Sigmoid colon (tissue), 7 donors: ENCODE data around the gene LRP1. TPM values are rescaled to one million over a fixed set of nuclear protein-coding genes. Genes with fewer than 3 reads are reported as not detected.
A peak's percentile ranks its signal among the peaks of the same experiment; 100 is the strongest.

Experiments used
- DNase-seq: peaks from one replicate; pipeline ENCODE4 v3.0.0-alpha.2; 2019
- H3K27ac ChIP-seq, 4 donors: fragments of 200-600 bp; sonication (generic); one replicate each; pipeline ENCODE4 v1.5.1; 2016 to 2019; ENCODE audit warnings: mild to moderate bottlenecking in 1 of 4
- H3K27me3 ChIP-seq, 3 donors: fragments of 200-600 bp; sonication (generic); one replicate each; pipeline ENCODE4 v1.5.1; 2019; ENCODE audit warnings: mild to moderate bottlenecking in 1 of 3
- H3K36me3 ChIP-seq, 4 donors: fragments of 200-600 bp; sonication (generic); one replicate each; pipeline ENCODE4 v1.5.1; 2016 to 2019
- H3K4me1 ChIP-seq, 4 donors: fragments of 200-600 bp; sonication (generic); one replicate each; pipeline ENCODE4 v1.5.1; 2017 to 2019
- H3K4me3 ChIP-seq, 4 donors: fragments of 200-600 bp; sonication (generic); one replicate each; pipeline ENCODE4 v1.5.1; 2017 to 2019; ENCODE audit warnings: mild to moderate bottlenecking in 2 of 4, moderate library complexity in 1 of 4
- H3K9me3 ChIP-seq, 4 donors: fragments of 200-600 bp in 3 of 4; sonication (generic) in 3 of 4; one replicate each; pipeline versions ENCODE4 v1.5.1 to v1.6.1; 2013 to 2019
- CTCF ChIP-seq, 4 experiments: fragments of 450-650 bp in 3 of 4; fragments of 200-600 bp in 1 of 4; IDR thresholded peaks; one replicate each; pipeline ENCODE4 v1.5.1; 2016 to 2019; ENCODE audit warnings: antibody characterized with exemption in 4 of 4, mild to moderate bottlenecking in 3 of 4, moderate library complexity in 2 of 4
- EP300 ChIP-seq, 4 donors: sonication (generic); formaldehyde crosslinking; IDR thresholded peaks; one replicate each; pipeline ENCODE4 v1.6.1; 2017; ENCODE audit warnings: antibody characterized with exemption in 4 of 4
- POLR2A ChIP-seq, 2 donors: fragments of 450-650 bp; IDR thresholded peaks; one replicate each; pipeline ENCODE4 v1.6.1; 2016; ENCODE audit warnings: antibody characterized with exemption in 2 of 2, mild to moderate bottlenecking in 2 of 2, moderate library complexity in 2 of 2
- POLR2AphosphoS5 ChIP-seq, 4 donors: sonication (generic); formaldehyde crosslinking; IDR thresholded peaks; one replicate each; pipeline ENCODE4 v1.6.1; 2017; ENCODE audit warnings: antibody characterized with exemption in 4 of 4
- WGBS, 2 donors: extraction: QIAGEN DNeasy Blood & Tissue Kit; methylation state at CpG; one replicate each; pipeline ENCODE4 v1.1.7; 2013; 5-methylcytosine and 5-hydroxymethylcytosine counted together
- intact Hi-C: fragments of 100-400 bp; cut with DNase I; formaldehyde crosslinking; loops from one replicate; pipeline ENCODE4 v1.15.1; 2023
- polyA plus RNA-seq, 3 donors: library from polyadenylated mRNA; stranded (reverse); fragments of 200-250 nt; gene quantifications; one replicate each; pipeline ENCODE4 v1.2.3, GENCODE V29; 2013
- total RNA-seq, 4 donors: library from RNA; depleted of rRNA; stranded (reverse); fragments of >200 nt; gene quantifications; one replicate each; pipeline ENCODE4 v1.1.0, GENCODE V29; 2016
- donor health status: healthy with polysubstance abuse.
- donor health status: Bipolar disorder and iron deficiency.
- donor health status: healthy.

LRP1 gene
- total and polyA plus RNA-seq, 7 donors = 11.4 to 262 (median 147) TPM

DNA sequence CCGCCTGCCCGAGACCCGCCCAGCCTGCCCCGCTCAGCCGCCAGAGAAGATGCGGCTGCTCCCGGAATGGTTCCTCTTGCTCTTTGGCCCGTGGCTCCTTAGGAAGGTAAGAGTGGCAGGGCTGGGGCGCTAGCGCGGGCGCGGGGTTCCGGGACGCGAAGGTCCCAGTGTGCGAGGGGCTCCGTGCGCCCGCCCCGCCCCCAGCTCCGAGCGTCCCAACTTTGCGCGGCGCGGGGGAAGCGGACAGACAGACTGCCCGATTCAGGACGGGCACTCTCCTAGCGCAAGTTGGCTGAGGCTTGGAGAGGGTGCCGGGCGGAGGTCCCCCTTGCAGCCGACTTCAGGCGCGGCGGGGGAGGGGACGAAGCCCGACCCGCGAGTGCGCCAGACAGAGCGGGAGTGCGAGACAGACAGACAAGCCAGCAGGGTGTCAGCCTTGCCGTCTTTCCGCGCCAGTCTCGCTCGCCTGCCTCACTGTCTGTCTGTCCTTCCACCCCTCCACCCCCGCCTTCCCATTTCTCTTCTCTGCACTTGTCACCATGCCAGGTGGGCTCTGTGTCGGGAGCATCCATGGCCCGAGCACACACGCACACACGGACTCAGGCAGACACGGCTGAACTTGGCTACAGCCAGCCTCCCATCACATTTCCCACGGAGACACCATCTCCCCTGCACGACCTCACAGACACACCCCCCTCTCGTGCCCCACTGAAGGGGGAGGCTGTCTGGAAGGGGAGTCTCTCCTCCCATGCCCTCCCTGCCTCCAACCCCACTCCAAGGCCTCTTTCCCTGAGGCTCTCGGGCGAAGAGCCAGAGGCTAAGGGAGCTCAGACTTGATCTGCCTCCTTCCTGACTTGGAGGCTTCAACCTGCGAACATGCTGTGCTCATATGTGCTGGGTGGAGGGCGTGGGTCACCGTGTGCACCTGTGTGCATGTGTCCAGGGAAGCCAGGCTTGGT, 88.9 kb downstream of the LRP1 start:
- peaks cover 0 to 7% (median 2%) of the 10 kb centered on the region in 4 donors for H3K36me3 ChIP-seq
- no peak overlapping the region for H3K27ac ChIP-seq
- TF ChIP-seq POLR2AphosphoS5 (IDR thresholded peaks at IDR 0.05) (no peak), EP300 (IDR thresholded peaks at IDR 0.05) (no peak), CTCF (IDR thresholded peaks at IDR 0.05) (no peak)
- H3K4me3 ChIP-seq = peak overlapping the region in 3 of 4 donors; percentile 22 to 48 (median 45)
- no peaks in the 10 kb centered on the region for H3K9me3 ChIP-seq
- 1 to 3% methylated on average over 63 of the region's 63 CpGs for WGBS, 2 donors
- peaks cover 61 to 87% (median 75%) of the 10 kb centered on the region in 3 donors for H3K27me3 ChIP-seq
- intact Hi-C loops = no loop called here
- DNase-seq = no peak
- peaks cover 0 to 42% (median 28%) of the 10 kb centered on the region in 4 donors for H3K4me1 ChIP-seq

DNA sequence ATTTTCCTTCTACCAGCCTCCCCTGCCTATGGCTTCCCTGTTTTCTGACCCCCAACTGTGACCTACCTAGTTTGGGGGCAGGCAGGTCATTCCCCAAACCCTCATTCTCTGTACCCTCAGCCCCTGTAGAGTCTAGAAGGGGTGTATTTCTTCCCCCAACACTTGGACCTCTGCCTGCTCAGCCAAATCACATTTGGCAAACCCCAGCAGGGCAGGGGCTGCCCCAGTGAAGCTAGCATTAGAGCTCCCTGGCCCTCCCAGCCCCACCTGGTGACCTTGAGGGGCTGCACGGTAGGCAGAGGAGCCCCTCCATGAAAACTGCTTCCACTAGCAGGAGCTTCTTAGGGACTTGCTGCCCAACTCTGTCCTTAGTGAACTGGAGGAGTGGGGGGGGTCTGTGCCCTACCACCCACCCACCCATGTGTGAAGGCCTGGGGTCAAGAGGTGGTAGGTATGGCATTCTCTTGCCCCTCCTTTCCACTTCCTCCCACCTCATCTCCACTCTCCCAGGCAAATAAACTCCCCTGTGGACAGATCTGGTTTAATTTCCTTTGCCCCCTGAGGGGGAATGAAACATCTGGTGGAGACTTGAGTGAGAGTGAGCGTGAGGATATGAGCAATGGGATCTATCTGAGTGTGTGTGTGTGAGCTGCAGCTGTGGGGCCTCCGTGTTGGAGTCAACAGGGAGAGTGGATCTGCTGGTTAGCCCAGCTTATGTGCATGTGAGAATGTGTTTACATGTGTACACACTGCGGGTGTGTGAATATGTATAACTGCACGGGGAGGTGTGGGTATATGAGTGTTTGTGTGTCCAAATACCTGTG, 90.0 kb downstream of the LRP1 start:
- no peak for DNase-seq
- intact Hi-C loops = no loop called here
- Histone ChIP-seq H3K4me3 (no peak overlapping the region), H3K4me1 (peaks cover 0 to 42% (median 28%) of the 10 kb centered on the region in 4 donors), H3K9me3 (no peaks in the 10 kb centered on the region), H3K27ac (no peak overlapping the region), H3K36me3 (no peaks in the 10 kb centered on the region), H3K27me3 (peaks cover 71 to 97% (median 86%) of the 10 kb centered on the region in 3 donors)
- TF ChIP-seq EP300 (IDR thresholded peaks at IDR 0.05) (no peak), POLR2AphosphoS5 (IDR thresholded peaks at IDR 0.05) (no peak), CTCF (IDR thresholded peaks at IDR 0.05) (no peak), POLR2A (IDR thresholded peaks at IDR 0.05) (no peak)
- WGBS, 2 donors = 30 to 61% methylated on average over 5 of the region's 5 CpGs

- H3K27me3 ChIP-seq = peaks cover 82 to 100% (median 97%) of the 10 kb centered on the region in 3 donors
- intact Hi-C loops = no loop called here
- no peak overlapping the region for H3K4me3 ChIP-seq
- no peaks in the 10 kb centered on the region for H3K36me3 ChIP-seq
- TF ChIP-seq EP300 (IDR thresholded peaks at IDR 0.05) = no peak
- TF ChIP-seq CTCF (IDR thresholded peaks at IDR 0.05) = no peak
- TF ChIP-seq POLR2A (IDR thresholded peaks at IDR 0.05) = no peak
- TF ChIP-seq POLR2AphosphoS5 (IDR thresholded peaks at IDR 0.05) = no peak
- H3K27ac ChIP-seq = no peak overlapping the region
- WGBS, 2 donors = 38 to 51% methylated on average over 14 of the region's 14 CpGs
- H3K9me3 ChIP-seq = no peaks in the 10 kb centered on the region
- no peak for DNase-seq
- H3K4me1 ChIP-seq = peaks cover 0 to 33% (median 20%) of the 10 kb centered on the region in 4 donors
These were observed 91.1 kb downstream of the LRP1 start for GRCh38 chr12:57219205-57219992.

DNA sequence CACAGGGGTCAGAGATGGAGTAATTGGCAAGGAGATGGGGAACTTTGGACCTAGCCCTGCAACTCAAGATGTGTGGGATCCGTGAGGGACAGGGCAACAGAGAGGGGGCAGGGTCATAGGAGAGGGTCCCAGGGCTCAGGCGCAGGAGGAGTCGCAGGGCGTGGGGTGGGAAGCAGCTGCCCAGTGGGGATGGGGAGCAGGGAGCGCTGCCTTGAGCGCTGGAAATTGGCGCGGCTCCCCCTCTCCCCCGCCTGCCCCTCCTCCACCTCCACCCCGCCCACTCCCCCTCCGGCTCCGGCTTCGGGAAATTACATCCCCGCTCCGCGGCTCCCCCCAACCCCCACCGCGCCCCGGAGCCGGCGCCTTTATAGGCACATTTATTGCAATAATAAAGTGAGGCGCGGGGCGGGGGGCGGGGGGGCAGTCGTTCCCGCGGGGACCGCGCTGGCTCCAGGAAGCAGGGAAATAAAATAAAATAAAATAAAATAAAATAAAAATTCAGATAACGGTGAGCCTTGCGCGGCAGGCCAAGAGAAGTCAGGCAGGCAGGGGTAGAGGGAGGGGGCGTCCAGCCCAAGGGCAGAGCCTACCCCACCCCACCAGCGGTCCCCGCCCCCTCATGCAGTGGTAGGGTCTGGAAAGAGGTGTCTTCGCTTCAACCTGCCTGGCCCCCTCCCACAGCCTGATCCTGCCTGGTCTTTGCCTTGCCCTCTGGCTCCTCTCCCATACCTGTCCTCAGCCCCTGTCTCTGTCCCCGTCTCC, 91.9 kb downstream of the LRP1 start:
- DNase-seq = no peak
- no peak overlapping the region for H3K27ac ChIP-seq
- no peaks in the 10 kb centered on the region for H3K9me3 ChIP-seq
- no peak overlapping the region for H3K4me3 ChIP-seq
- peaks cover 0 to 34% (median 24%) of the 10 kb centered on the region in 4 donors for H3K4me1 ChIP-seq
- WGBS, 2 donors = 4 to 6% methylated on average over 38 of the region's 38 CpGs
- no peaks in the 10 kb centered on the region for H3K36me3 ChIP-seq
- peaks cover 82 to 100% (median 98%) of the 10 kb centered on the region in 3 donors for H3K27me3 ChIP-seq
- TF ChIP-seq CTCF (IDR thresholded peaks at IDR 0.05) = no peak
- TF ChIP-seq EP300 (IDR thresholded peaks at IDR 0.05) = no peak
- TF ChIP-seq POLR2AphosphoS5 (IDR thresholded peaks at IDR 0.05) = no peak
- TF ChIP-seq POLR2A (IDR thresholded peaks at IDR 0.05) = no peak
- intact Hi-C loops = no loop called here
